ENCODE measurements around the gene KIRREL3. TPM values are rescaled to one million over a fixed set of nuclear protein-coding genes. Genes with fewer than 3 reads are reported as not detected.

The KIRREL3 gene
- total RNA-seq, 1 experiment from 2014 or later: 0.44 TPM

GRCh38 chr11:126720539-126721235 is 279.9 kb downstream of the KIRREL3 start:
- no TSS peak for BruUV-seq (replicated peaks)
- H3K9me3 ChIP-seq (ENCODE audit: low read length): no peaks in the 10 kb centered on the region
- H3K4me1 ChIP-seq (ENCODE audit: insufficient read depth, low read length): no peaks in the 10 kb centered on the region
- H3K27ac ChIP-seq (ENCODE audit: low read length): no peak overlapping the region
- H3K79me2 ChIP-seq (ENCODE audit: low read length): no peaks in the 10 kb centered on the region
- no peaks in the 10 kb centered on the region for H3F3A ChIP-seq (ENCODE audit: low read length, unreplicated experiment)
- POLR2A ChIA-PET (ENCODE audit: unreplicated experiment): no interaction called here
- no peak overlapping the region for H3K9ac ChIP-seq (ENCODE audit: low read length)
- no peak for DNase-seq
- ATAC-seq: no peak
- CTCF ChIA-PET: no interaction called here
- H3K36me3 ChIP-seq (ENCODE audit: low read depth, low read length): no peaks in the 10 kb centered on the region
- no peaks in the 10 kb centered on the region for H4K20me1 ChIP-seq (ENCODE audit: low read length)
- H3K4me3 ChIP-seq (ENCODE audit: low read length): no peak overlapping the region
- intact Hi-C loops (cut with micrococcal nuclease): no loop called here
- no peaks in the 10 kb centered on the region for H3K9me2 ChIP-seq (replicated peaks; ENCODE audit: low read length)
- no peak overlapping the region for H3K4me2 ChIP-seq (ENCODE audit: low read length)
- TF ChIP-seq CTCF (conservative IDR thresholded peaks at IDR 0.05; ENCODE audit: low read depth, low read length): no peak
- no peak for TF ChIP-seq EZH2 (IDR thresholded peaks at IDR 0.05; ENCODE audit: low read length, unreplicated experiment)
- no peak for TF ChIP-seq EZH2phosphoT487 (IDR thresholded peaks at IDR 0.05; ENCODE audit: borderline replicate concordance, low read length)
- no peak overlapping the region for H2AFZ ChIP-seq (ENCODE audit: low read length)
- peaks cover 60% of the 10 kb centered on the region for H3K27me3 ChIP-seq (ENCODE audit: low read length)

GRCh38 chr11:126719740-126720139 is 280.8 kb downstream of the KIRREL3 start:
- intact Hi-C loops (cut with micrococcal nuclease): no loop called here
- BruUV-seq (replicated peaks): no TSS peak
- Histone ChIP-seq H3K27ac (ENCODE audit: low read length) (no peak overlapping the region), H3K4me3 (ENCODE audit: low read length) (no peak overlapping the region), H3K36me3 (ENCODE audit: low read depth, low read length) (no peaks in the 10 kb centered on the region), H3K79me2 (ENCODE audit: low read length) (no peaks in the 10 kb centered on the region), H3K27me3 (ENCODE audit: low read length) (peaks cover 69% of the 10 kb centered on the region), H2AFZ (ENCODE audit: low read length) (no peak overlapping the region), H3K9me2 (replicated peaks; ENCODE audit: low read length) (no peaks in the 10 kb centered on the region), H3K9me3 (ENCODE audit: low read length) (no peaks in the 10 kb centered on the region), H3K4me2 (ENCODE audit: low read length) (no peak overlapping the region), H4K20me1 (ENCODE audit: low read length) (no peaks in the 10 kb centered on the region), H3K9ac (ENCODE audit: low read length) (no peak overlapping the region), H3K4me1 (ENCODE audit: insufficient read depth, low read length) (no peaks in the 10 kb centered on the region), H3F3A (ENCODE audit: low read length, unreplicated experiment) (no peaks in the 10 kb centered on the region)
- POLR2A ChIA-PET (ENCODE audit: unreplicated experiment): no interaction called here
- DNase-seq (no peak), ATAC-seq (no peak)
- CTCF ChIA-PET: no interaction called here
- TF ChIP-seq EZH2 (IDR thresholded peaks at IDR 0.05; ENCODE audit: low read length, unreplicated experiment) (no peak), EZH2phosphoT487 (IDR thresholded peaks at IDR 0.05; ENCODE audit: borderline replicate concordance, low read length) (no peak), CTCF (conservative IDR thresholded peaks at IDR 0.05; ENCODE audit: low read depth, low read length) (no peak)

GRCh38 chr11:126718276-126718675 is 282.3 kb downstream of the KIRREL3 start:
- DNase-seq: no peak
- ChIA-PET CTCF (no interaction called here), POLR2A (ENCODE audit: unreplicated experiment) (no interaction called here)
- peaks cover 72% of the 10 kb centered on the region for H3K27me3 ChIP-seq (ENCODE audit: low read length)
- H3K4me1 ChIP-seq (ENCODE audit: insufficient read depth, low read length): no peaks in the 10 kb centered on the region
- ATAC-seq: no peak
- no TSS peak for BruUV-seq (replicated peaks)
- intact Hi-C loops (cut with micrococcal nuclease): no loop called here
- no peak overlapping the region for H3K4me2 ChIP-seq (ENCODE audit: low read length)
- no peak overlapping the region for H2AFZ ChIP-seq (ENCODE audit: low read length)
- no peaks in the 10 kb centered on the region for H3K79me2 ChIP-seq (ENCODE audit: low read length)
- no peaks in the 10 kb centered on the region for H3K9me3 ChIP-seq (ENCODE audit: low read length)
- H3F3A ChIP-seq (ENCODE audit: low read length, unreplicated experiment): no peaks in the 10 kb centered on the region
- H3K9ac ChIP-seq (ENCODE audit: low read length): no peak overlapping the region
- TF ChIP-seq EZH2phosphoT487 (IDR thresholded peaks at IDR 0.05; ENCODE audit: borderline replicate concordance, low read length) (no peak), CTCF (conservative IDR thresholded peaks at IDR 0.05; ENCODE audit: low read depth, low read length) (no peak), EZH2 (IDR thresholded peaks at IDR 0.05; ENCODE audit: low read length, unreplicated experiment) (no peak)
- no peak overlapping the region for H3K4me3 ChIP-seq (ENCODE audit: low read length)
- no peaks in the 10 kb centered on the region for H3K36me3 ChIP-seq (ENCODE audit: low read depth, low read length)
- H4K20me1 ChIP-seq (ENCODE audit: low read length): no peaks in the 10 kb centered on the region
- H3K9me2 ChIP-seq (replicated peaks; ENCODE audit: low read length): no peaks in the 10 kb centered on the region
- H3K27ac ChIP-seq (ENCODE audit: low read length): no peak overlapping the region

Measured in PC-3 (cell line).